Memory B cell (primary cell): Measurements from ENCODE around the gene SLC30A7.

Experiments used
- ATAC-seq: fragments of 150-1000 bp; cut with Tn5 transposase; 2 replicates; pipeline ENCODE4 v1.10.0; 2021; ENCODE audit warnings: low read depth, mild to moderate bottlenecking, moderate library complexity
- DNase-seq, 2 donors: peaks; one replicate each; pipeline ENCODE4 v3.0.0; 2022; ENCODE audit warnings: low spot score in 2 of 2
- H3K27ac Mint-ChIP-seq: one replicate; pipeline ENCODE4 v1.8.0; 2022; ENCODE audit warnings: mild to moderate bottlenecking, moderate library complexity, mixed read lengths
- H3K27me3 Mint-ChIP-seq: one replicate; pipeline ENCODE4 v1.8.0; 2022; ENCODE audit warnings: mixed read lengths
- H3K36me3 Mint-ChIP-seq: one replicate; pipeline ENCODE4 v1.8.0; 2022; ENCODE audit warnings: mild to moderate bottlenecking, mixed read lengths
- H3K4me1 Mint-ChIP-seq: one replicate; pipeline ENCODE4 v1.8.0; 2022; ENCODE audit warnings: mixed read lengths
- H3K4me3 Mint-ChIP-seq: one replicate; pipeline ENCODE4 v1.8.0; 2022; ENCODE audit warnings: mild to moderate bottlenecking, moderate library complexity, mixed read lengths
- H3K9me3 Mint-ChIP-seq: one replicate; pipeline ENCODE4 v1.8.0; 2022; ENCODE audit warnings: mixed read lengths

SLC30A7 gene

DNA sequence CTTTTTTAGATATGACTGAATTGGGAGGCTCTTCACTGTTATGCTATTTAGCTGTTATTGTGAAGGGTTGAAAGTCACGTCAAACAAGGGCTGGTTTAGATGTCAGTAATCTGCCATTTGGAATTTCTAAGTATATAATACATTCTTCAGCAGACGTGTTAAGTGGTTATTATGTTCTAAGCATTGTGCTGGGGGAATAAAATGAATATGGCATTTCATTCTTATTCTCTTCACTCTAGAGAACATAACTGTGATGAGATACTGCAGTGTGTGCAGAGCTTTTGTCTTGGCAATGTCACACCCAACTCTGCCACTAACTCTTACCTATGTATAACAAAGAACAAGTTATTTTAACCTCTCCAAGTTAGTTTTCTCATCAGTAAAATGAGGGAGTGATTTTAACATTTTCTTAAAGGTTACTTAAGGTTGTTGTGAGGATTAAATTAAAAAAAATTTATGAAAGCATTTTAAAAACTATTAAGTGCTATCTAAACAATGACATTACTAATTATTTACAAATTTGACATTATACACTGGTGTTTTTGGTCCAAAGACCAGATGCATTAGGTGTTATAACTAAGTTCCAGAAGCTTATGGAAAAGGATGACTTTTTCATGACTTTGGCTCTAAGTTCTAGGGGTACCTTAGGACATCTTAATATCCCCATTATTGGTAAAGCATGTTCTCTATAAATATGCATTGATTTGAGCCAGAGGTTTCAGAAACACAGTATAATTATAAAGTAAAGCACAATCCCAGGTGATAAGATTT is 58.3 kb downstream of the SLC30A7 start:
- peaks cover 28% of the 10 kb centered on the region for H3K36me3 Mint-ChIP-seq
- DNase-seq (no peak), ATAC-seq (no peak)
- H3K4me1 Mint-ChIP-seq, result peaks cover 18% of the 10 kb centered on the region
- no peak overlapping the region for H3K4me3 Mint-ChIP-seq
- H3K9me3 Mint-ChIP-seq, result peaks cover 4% of the 10 kb centered on the region
- H3K27me3 Mint-ChIP-seq, result no peaks in the 10 kb centered on the region
- peak overlapping the region; percentile 71 for H3K27ac Mint-ChIP-seq

DNA sequence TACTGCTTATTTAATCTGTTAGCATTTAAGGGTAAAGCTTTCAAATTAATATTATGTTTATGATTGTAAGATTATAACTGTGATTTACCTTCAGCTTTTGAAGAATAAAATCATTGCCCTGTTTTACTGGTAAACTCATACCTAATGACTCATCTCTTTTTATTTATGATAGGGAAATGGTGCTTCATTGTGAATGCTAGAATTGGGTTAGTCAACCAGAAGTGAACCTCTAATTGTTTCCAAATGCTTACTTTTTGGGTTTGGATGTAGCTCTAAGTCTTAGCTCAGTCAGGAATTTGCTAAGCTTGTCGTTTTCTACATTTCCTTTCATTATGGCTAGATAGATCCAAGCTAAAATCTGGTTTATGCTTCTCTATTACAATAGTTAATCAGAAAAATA is 59.4 kb downstream of the SLC30A7 start:
- no peak overlapping the region for H3K27ac Mint-ChIP-seq
- peaks cover 15% of the 10 kb centered on the region for H3K4me1 Mint-ChIP-seq
- DNase-seq (no peak), ATAC-seq (no peak)
- H3K9me3 Mint-ChIP-seq, result peaks cover 4% of the 10 kb centered on the region
- H3K27me3 Mint-ChIP-seq, result no peaks in the 10 kb centered on the region
- H3K36me3 Mint-ChIP-seq, result peaks cover 28% of the 10 kb centered on the region
- H3K4me3 Mint-ChIP-seq, result no peak overlapping the region

GRCh38 chr1:100959502-100960060 is 63.7 kb downstream of the SLC30A7 start:
- H3K27ac Mint-ChIP-seq, result no peak overlapping the region
- ATAC-seq (no peak), DNase-seq (no peak)
- H3K36me3 Mint-ChIP-seq, result peaks cover 28% of the 10 kb centered on the region
- peaks cover 14% of the 10 kb centered on the region for H3K4me1 Mint-ChIP-seq
- no peaks in the 10 kb centered on the region for H3K9me3 Mint-ChIP-seq
- H3K4me3 Mint-ChIP-seq, result no peak overlapping the region
- no peaks in the 10 kb centered on the region for H3K27me3 Mint-ChIP-seq

DNA sequence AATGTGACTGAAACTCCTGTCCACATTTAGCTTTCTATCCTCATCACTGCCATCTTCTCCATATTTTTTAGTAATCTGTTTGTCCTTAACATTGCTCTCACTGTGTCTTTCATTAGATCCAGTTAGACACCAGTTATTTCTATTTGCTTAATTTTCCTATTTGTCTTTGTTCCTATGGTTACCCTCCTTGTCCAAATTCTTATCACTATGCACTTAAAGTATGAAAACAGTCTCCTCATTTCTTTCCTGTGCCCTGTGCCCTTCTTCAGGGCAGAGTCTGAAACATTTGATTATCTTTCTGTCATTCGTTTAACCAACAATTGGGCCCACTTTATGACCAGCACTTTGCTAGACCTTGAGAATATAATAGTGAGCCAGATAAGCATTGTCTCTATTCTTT is 64.2 kb downstream of the SLC30A7 start:
- Mint-ChIP-seq H3K9me3 (no peaks in the 10 kb centered on the region), H3K4me1 (peaks cover 15% of the 10 kb centered on the region), H3K27ac (no peak overlapping the region), H3K27me3 (no peaks in the 10 kb centered on the region), H3K4me3 (no peak overlapping the region), H3K36me3 (peaks cover 30% of the 10 kb centered on the region)
- ATAC-seq (no peak), DNase-seq (no peak)

GRCh38 chr1:100968621-100969020 is 72.7 kb downstream of the SLC30A7 start:
- H3K27ac Mint-ChIP-seq, result no peak overlapping the region
- H3K4me1 Mint-ChIP-seq, result peaks cover 25% of the 10 kb centered on the region
- DNase-seq (no peak), ATAC-seq (no peak)
- H3K9me3 Mint-ChIP-seq, result no peaks in the 10 kb centered on the region
- peaks cover 21% of the 10 kb centered on the region for H3K36me3 Mint-ChIP-seq
- no peaks in the 10 kb centered on the region for H3K27me3 Mint-ChIP-seq
- H3K4me3 Mint-ChIP-seq, result no peak overlapping the region

DNA sequence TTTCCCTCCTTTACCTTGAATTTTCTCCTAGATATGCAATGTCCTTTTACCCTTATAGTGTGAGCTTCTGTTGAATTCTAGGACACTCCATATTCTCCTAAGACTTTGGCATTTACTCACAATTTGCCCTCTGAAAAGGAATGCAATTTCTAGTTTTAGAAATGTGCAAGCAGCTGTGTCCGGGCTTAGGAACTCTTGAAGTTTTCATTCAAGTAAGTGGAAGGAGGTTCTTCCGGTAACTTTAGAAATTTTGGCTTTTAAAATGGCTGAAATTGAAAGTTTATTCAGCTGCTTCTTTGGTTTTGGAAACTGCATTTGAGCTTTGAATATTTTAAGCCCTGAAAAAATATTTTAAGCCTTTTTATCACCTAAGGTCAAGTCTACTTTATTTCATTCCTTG is 73.4 kb downstream of the SLC30A7 start:
- no peak for ATAC-seq
- Mint-ChIP-seq H3K9me3 (no peaks in the 10 kb centered on the region), H3K27me3 (no peaks in the 10 kb centered on the region), H3K4me3 (no peak overlapping the region), H3K4me1 (peaks cover 26% of the 10 kb centered on the region), H3K36me3 (peaks cover 23% of the 10 kb centered on the region), H3K27ac (no peak overlapping the region)
- DNase-seq, result no peak

GRCh38 chr1:100971021-100971420 is 75.1 kb downstream of the SLC30A7 start:
- Mint-ChIP-seq H3K27me3 (no peaks in the 10 kb centered on the region), H3K27ac (peak overlapping the region; percentile 5), H3K4me1 (peaks cover 23% of the 10 kb centered on the region), H3K36me3 (peaks cover 21% of the 10 kb centered on the region), H3K4me3 (no peak overlapping the region), H3K9me3 (no peaks in the 10 kb centered on the region)
- ATAC-seq, result no peak
- no peak for DNase-seq

- DNase-seq (no peak), ATAC-seq (peak; percentile 42)
- Mint-ChIP-seq H3K4me3 (peak overlapping the region; percentile 18), H3K4me1 (peaks cover 23% of the 10 kb centered on the region), H3K36me3 (peaks cover 20% of the 10 kb centered on the region), H3K9me3 (no peaks in the 10 kb centered on the region), H3K27ac (peak overlapping the region; percentile 5), H3K27me3 (no peaks in the 10 kb centered on the region)
Measured at GRCh38 chr1:100972185-100972584, 76.3 kb downstream of the SLC30A7 start.

- H3K27me3 Mint-ChIP-seq, result no peaks in the 10 kb centered on the region
- no peak for DNase-seq
- no peak for ATAC-seq
- peak overlapping the region; percentile 6 for H3K27ac Mint-ChIP-seq
- no peak overlapping the region for H3K4me3 Mint-ChIP-seq
- no peaks in the 10 kb centered on the region for H3K9me3 Mint-ChIP-seq
- H3K36me3 Mint-ChIP-seq, result peaks cover 19% of the 10 kb centered on the region
- peaks cover 13% of the 10 kb centered on the region for H3K4me1 Mint-ChIP-seq
Measured at GRCh38 chr1:100976936-100977335, 81.0 kb downstream of the SLC30A7 start.

DNA sequence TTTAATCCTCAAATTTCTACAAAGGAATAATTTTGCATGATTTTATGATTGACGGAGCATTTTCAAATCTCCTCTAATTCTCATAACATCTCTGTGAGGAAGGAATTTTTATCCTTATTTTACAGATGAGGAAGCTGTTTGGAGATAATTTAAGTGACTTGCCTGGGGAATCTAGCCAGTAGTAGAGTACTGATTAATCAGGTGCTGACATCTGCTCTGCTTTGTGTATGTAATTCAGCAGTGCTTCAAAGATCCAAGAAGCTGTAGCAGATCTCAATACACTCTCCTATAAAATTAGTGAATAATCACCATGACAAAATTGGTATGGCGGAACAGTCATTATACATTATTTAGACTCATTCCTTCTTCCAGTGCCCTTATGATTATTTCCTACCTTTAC is 83.7 kb downstream of the SLC30A7 start:
- no peaks in the 10 kb centered on the region for H3K27me3 Mint-ChIP-seq
- DNase-seq (no peak), ATAC-seq (no peak)
- H3K9me3 Mint-ChIP-seq, result no peaks in the 10 kb centered on the region
- peaks cover 28% of the 10 kb centered on the region for H3K36me3 Mint-ChIP-seq
- no peak overlapping the region for H3K27ac Mint-ChIP-seq
- H3K4me3 Mint-ChIP-seq, result no peak overlapping the region
- peaks cover 3% of the 10 kb centered on the region for H3K4me1 Mint-ChIP-seq

DNA sequence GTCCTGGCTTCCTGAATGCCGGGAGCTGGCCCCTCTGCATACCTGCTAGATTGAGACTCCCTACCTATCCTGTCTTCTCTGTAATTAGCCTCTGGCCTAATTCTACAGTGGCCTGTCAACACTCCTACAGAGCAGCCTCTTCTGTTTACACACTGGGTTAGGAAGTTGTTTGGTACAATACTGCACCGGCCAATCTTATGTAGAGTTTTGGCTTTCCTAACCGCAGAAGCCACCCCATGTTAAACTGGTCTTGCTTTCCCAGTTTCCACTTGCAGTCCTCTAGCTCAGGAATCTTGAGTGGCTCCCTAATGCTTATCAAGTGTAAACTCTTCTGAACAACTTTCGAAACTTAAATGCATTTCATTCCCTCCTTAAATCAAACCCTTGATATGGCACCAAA is 86.9 kb downstream of the SLC30A7 start:
- Mint-ChIP-seq H3K36me3 (peaks cover 36% of the 10 kb centered on the region), H3K4me3 (no peak overlapping the region), H3K27me3 (no peaks in the 10 kb centered on the region), H3K27ac (no peak overlapping the region), H3K4me1 (peaks cover 5% of the 10 kb centered on the region), H3K9me3 (no peaks in the 10 kb centered on the region)
- DNase-seq, result no peak
- ATAC-seq, result no peak

- H3K36me3 Mint-ChIP-seq, result peaks cover 34% of the 10 kb centered on the region
- no peaks in the 10 kb centered on the region for H3K27me3 Mint-ChIP-seq
- DNase-seq, result no peak
- peak overlapping the region; percentile 32 for H3K27ac Mint-ChIP-seq
- no peak for ATAC-seq
- peaks cover 2% of the 10 kb centered on the region for H3K4me1 Mint-ChIP-seq
- H3K9me3 Mint-ChIP-seq, result no peaks in the 10 kb centered on the region
- no peak overlapping the region for H3K4me3 Mint-ChIP-seq
Measured at GRCh38 chr1:100988121-100988520, 92.2 kb downstream of the SLC30A7 start.

DNA sequence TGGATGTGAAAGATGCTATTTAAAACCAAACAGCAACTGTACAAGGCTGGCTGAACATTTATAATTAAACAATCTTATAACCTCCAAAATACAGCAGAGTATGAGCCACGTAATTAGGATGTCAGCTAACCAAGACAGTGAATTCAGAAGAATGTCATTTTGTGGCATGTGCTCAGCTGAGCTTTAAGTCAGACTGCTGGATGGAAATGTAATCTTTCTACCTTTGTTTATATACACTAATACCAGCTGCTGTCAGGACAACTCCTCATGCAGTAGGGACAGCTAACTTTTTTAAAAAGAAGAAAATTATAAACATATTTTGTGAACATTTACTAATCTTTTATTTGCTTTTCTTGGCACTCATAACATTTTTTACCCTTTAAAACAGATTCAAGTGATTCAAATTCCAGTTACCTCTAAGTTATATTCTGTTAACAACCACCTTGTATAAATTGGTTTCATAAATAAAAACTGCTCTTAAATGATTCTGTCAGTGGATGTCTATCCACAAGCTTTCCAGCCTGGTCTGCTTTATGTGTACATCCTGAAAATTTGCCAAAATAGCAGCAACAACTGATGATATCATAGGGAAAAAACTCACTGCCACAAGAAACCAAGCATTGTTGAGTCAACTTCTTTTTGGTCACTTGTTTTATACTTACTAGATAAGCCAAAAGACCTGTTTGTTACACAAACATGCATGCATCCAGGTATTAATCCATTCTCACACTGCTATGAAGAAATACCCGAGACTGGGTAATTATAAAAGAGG is 93.6 kb downstream of the SLC30A7 start:
- no peak for ATAC-seq
- DNase-seq, result no peak
- Mint-ChIP-seq H3K27ac (no peak overlapping the region), H3K27me3 (no peaks in the 10 kb centered on the region), H3K4me1 (peaks cover 2% of the 10 kb centered on the region), H3K4me3 (no peak overlapping the region), H3K36me3 (peaks cover 28% of the 10 kb centered on the region), H3K9me3 (no peaks in the 10 kb centered on the region)

GRCh38 chr1:100995198-100995988 is 99.5 kb downstream of the SLC30A7 start:
- H3K36me3 Mint-ChIP-seq, result peaks cover 23% of the 10 kb centered on the region
- H3K4me3 Mint-ChIP-seq, result peak overlapping the region; percentile 24
- no peaks in the 10 kb centered on the region for H3K27me3 Mint-ChIP-seq
- DNase-seq, result no peak
- ATAC-seq, result peak; percentile 82
- peak overlapping the region; percentile 80 for H3K27ac Mint-ChIP-seq
- H3K9me3 Mint-ChIP-seq, result no peaks in the 10 kb centered on the region
- peaks cover 12% of the 10 kb centered on the region for H3K4me1 Mint-ChIP-seq
